ENCODE measurements around the gene DSC1.

The DSC1 gene

GRCh38 chr18:31197676-31198075, 35.0 kb upstream of the DSC1 start:
- no peak for DNase-seq
- H3K4me3 ChIP-seq (ENCODE audit: low read depth, low read length): no peak overlapping the region
- no peaks in the 10 kb centered on the region for H3K9me3 ChIP-seq (ENCODE audit: severe bottlenecking)
- no peaks in the 10 kb centered on the region for H3K36me3 ChIP-seq
- no peaks in the 10 kb centered on the region for H3K27me3 ChIP-seq (ENCODE audit: insufficient read depth, low read depth, severe bottlenecking)
- TF ChIP-seq CTCF (IDR thresholded peaks at IDR 0.05; ENCODE audit: low read depth, low read length): no peak
- no peak overlapping the region for H3K27ac ChIP-seq

GRCh38 chr18:31195063-31195462, 32.4 kb upstream of the DSC1 start:
- no peak for DNase-seq
- Histone ChIP-seq H3K27ac (no peak overlapping the region), H3K4me3 (ENCODE audit: low read depth, low read length) (no peak overlapping the region), H3K9me3 (ENCODE audit: severe bottlenecking) (no peaks in the 10 kb centered on the region), H3K36me3 (no peaks in the 10 kb centered on the region), H3K27me3 (ENCODE audit: insufficient read depth, low read depth, severe bottlenecking) (no peaks in the 10 kb centered on the region)
- TF ChIP-seq CTCF (IDR thresholded peaks at IDR 0.05; ENCODE audit: low read depth, low read length): no peak

- no peak for DNase-seq
- Histone ChIP-seq H3K9me3 (ENCODE audit: severe bottlenecking) (no peaks in the 10 kb centered on the region), H3K27me3 (ENCODE audit: insufficient read depth, low read depth, severe bottlenecking) (no peaks in the 10 kb centered on the region), H3K36me3 (no peaks in the 10 kb centered on the region), H3K27ac (no peak overlapping the region), H3K4me3 (ENCODE audit: low read depth, low read length) (no peak overlapping the region)
- TF ChIP-seq CTCF (IDR thresholded peaks at IDR 0.05; ENCODE audit: low read depth, low read length): no peak
These were observed 29.6 kb upstream of the DSC1 start for GRCh38 chr18:31192086-31192776.

GRCh38 chr18:31190919-31191318, 28.3 kb upstream of the DSC1 start:
- Histone ChIP-seq H3K36me3 (no peaks in the 10 kb centered on the region), H3K27ac (no peak overlapping the region), H3K9me3 (ENCODE audit: severe bottlenecking) (no peaks in the 10 kb centered on the region), H3K4me3 (ENCODE audit: low read depth, low read length) (no peak overlapping the region), H3K27me3 (ENCODE audit: insufficient read depth, low read depth, severe bottlenecking) (no peaks in the 10 kb centered on the region)
- TF ChIP-seq CTCF (IDR thresholded peaks at IDR 0.05; ENCODE audit: low read depth, low read length): no peak
- no peak for DNase-seq

- H3K4me3 ChIP-seq (ENCODE audit: low read depth, low read length): no peak overlapping the region
- H3K36me3 ChIP-seq: no peaks in the 10 kb centered on the region
- DNase-seq: no peak
- no peaks in the 10 kb centered on the region for H3K27me3 ChIP-seq (ENCODE audit: insufficient read depth, low read depth, severe bottlenecking)
- TF ChIP-seq CTCF (IDR thresholded peaks at IDR 0.05; ENCODE audit: low read depth, low read length): no peak
- H3K9me3 ChIP-seq (ENCODE audit: severe bottlenecking): no peaks in the 10 kb centered on the region
- H3K27ac ChIP-seq: no peak overlapping the region
These were observed 27.1 kb upstream of the DSC1 start for GRCh38 chr18:31189757-31190156.

Measured in WERI-Rb-1 (cell line).